ENCODE measurements around the gene NFATC2.

- TF ChIP-seq, protein P1, sequence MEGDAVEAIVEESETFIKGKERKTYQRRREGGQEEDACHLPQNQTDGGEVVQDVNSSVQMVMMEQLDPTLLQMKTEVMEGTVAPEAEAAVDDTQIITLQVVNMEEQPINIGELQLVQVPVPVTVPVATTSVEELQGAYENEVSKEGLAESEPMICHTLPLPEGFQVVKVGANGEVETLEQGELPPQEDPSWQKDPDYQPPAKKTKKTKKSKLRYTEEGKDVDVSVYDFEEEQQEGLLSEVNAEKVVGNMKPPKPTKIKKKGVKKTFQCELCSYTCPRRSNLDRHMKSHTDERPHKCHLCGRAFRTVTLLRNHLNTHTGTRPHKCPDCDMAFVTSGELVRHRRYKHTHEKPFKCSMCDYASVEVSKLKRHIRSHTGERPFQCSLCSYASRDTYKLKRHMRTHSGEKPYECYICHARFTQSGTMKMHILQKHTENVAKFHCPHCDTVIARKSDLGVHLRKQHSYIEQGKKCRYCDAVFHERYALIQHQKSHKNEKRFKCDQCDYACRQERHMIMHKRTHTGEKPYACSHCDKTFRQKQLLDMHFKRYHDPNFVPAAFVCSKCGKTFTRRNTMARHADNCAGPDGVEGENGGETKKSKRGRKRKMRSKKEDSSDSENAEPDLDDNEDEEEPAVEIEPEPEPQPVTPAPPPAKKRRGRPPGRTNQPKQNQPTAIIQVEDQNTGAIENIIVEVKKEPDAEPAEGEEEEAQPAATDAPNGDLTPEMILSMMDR (IDR thresholded peaks at IDR 0.05): no peak
- no peak for TF ChIP-seq POLR2A (IDR thresholded peaks at IDR 0.05)
These were observed 146.1 kb downstream of the NFATC2 start for GRCh38 chr20:51396365-51396909.
